Activated CD4-positive, alpha-beta T cell treated with anti-CD3 and anti-CD28 coated beads, Interleukin-2, Interleukin-4, amounts not matched to agents 100 ng/mL and 50 ng/mL, durations not matched to agents 16 hours and 8 hours (primary cell): Measurements from ENCODE around the gene SPOCK1.

Source experiments
- DNase-seq: peaks from one replicate; pipeline ENCODE4 v3.0.0-alpha.2; 2020; ENCODE audit warnings: low spot score

SPOCK1 gene

GRCh38 chr5:137099651-137100050 is 399.5 kb downstream of the SPOCK1 start:
- DNase-seq, result no peak

DNA sequence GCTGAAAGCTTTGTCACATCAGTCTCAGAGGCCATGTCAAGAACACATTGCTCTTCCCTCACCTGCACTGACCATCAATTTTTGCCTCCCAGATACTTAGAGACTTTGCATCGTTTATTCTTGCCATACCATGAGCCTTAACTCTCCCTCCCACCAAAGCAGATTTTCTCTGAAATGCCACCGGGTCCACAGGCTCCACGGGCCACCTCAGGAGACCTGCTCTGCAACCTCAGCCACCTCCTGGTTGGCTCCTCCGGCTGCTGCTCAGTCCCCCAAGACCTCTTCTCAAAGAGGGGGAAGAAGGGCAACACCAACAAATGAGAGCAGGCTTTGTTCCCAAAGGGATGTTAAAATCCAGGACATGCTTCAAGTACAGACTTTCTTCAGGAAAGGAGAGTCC is 400.5 kb downstream of the SPOCK1 start:
- no peak for DNase-seq

GRCh38 chr5:137098238-137098637 is 400.9 kb downstream of the SPOCK1 start:
- no peak for DNase-seq

DNA sequence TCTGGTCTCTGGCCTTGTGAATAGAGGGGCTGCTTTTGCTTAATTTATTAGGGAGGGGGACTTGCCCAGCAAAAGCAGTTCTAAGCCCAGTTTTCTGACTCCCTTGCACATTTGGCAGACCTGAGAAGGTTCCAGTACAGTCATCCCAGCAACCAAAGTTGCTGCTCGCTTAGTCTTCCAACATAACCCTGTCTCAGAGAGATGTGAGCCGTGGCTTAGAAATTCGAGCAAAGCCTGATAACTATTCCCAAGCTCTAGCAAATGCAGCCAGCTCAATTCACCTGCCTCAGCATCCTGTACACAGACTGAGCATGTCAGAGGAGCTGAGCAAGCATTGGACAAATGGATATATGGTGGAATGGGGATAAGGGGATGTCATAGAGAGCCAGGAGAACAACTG is 401.9 kb downstream of the SPOCK1 start:
- no peak for DNase-seq

DNA sequence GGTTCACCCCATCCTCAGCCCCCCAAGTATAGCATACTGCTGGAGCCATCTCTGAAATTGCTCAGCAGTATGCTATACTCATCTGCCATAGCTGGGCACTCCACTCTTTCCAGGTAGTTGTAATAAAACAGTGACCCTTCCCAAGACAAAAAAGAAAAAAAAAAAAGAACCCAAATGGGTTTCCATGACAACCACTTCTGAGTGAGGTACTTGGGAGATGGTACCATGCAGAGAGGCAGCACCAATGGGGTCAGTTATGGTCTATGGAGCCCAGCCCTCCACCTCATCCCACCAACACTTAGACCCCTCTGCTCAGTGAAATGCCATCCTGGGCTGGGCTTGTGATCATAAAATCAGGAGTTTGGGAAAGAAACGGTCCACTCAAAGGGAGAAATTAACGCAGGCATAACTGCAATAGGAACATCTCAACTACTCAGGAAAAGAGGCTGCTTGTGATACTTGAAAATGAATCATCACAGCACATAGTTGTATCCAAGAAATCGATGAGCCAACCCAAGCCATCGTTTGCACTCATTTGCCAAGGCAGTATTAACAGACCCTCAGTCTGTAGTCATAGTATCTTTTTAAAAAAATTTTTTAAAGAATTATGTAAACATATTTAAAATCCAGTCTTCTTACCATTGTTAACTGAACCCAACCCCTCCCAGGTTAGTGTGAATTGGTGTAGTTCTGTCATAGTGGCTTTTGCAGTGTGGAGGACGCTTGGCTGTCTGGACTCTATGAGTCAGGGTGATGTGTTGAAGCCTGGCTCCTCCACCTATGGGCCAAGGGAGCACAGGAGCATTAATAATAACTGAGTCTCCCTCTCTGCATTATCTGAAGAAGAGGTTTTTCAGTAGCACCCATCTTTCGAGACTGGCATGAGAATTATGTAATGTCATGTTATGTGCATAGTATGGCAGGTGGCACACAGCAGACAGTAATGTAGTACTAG is 402.7 kb downstream of the SPOCK1 start:
- DNase-seq, result no peak

DNA sequence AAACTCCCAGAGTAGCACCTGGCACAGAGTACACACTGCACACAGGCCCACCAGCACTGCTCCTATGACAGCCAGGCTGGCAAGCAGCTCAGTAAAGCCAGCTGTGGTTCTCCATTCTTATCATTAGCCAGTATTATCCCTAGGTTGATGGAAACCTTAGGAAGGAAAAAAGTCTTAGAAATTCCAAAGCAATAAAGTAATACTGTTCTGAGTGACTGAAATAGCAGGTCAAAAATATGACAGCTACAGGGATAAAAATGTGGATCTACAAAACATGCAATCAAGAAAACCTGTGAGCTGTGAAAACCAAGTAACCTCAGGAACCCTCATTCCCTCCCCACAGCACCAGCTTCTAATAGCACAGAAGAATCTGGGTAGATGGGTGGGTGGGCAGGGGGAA is 403.5 kb downstream of the SPOCK1 start:
- DNase-seq, result no peak

DNA sequence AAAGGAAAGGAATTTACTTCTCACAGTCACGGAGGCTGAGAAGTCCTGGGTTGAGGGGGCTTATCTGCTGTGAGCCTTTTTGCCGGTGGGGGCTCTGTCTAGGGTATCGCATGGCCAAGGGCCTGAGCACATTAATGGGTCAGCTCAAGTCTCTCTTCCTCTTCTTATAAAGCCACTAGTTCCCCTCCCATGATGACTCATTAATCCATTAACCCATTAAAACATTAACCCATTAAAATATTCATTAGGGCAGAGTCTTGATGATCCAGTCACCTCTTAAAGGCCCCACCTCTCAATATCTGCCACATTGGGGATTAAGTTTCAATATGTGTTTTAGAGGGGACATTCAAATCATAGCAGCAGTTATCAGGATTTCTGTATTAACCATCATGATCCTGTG is 406.3 kb downstream of the SPOCK1 start:
- no peak for DNase-seq

GRCh38 chr5:137091472-137091871 is 407.7 kb downstream of the SPOCK1 start:
- DNase-seq, result no peak

DNA sequence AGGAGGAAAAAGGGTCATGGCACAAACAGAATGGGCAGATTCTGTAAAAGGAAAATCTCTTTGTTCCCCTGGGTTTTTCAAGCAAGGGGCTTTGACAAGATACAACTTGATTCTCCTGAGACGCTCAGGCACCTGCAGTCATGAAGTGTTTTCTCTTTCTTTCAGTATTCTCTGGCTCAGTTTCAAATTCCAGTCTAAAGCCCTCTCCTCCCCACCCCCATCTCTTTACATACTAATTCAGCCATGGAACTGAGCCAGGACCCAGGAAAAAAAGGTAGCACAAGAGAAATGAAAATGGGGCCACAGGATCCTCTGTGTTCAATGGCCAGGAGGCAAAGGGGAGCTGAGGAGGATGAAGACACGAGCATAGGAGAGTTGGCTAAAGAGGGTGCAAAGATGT is 408.4 kb downstream of the SPOCK1 start:
- DNase-seq, result no peak

DNA sequence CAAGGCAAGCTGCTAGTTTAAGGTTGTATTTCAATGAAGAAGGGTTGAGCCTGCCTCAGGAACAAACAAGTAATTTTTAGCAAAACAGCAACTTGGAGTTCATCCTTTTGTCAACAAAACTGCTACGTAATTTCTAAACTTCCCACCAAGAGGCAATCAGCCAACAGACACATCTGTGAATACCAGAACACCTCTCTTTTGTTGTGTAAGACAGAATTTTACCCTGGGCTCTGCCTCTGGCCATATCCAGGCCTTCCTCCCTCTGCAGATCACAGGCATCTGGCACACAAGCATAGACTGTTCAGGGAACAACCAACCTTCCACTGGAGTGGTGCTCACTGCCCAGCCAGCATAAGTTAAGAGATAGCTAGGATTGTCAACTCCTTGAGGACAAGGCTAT is 409.0 kb downstream of the SPOCK1 start:
- DNase-seq, result no peak

GRCh38 chr5:137088175-137088574 is 411.0 kb downstream of the SPOCK1 start:
- DNase-seq, result no peak

DNA sequence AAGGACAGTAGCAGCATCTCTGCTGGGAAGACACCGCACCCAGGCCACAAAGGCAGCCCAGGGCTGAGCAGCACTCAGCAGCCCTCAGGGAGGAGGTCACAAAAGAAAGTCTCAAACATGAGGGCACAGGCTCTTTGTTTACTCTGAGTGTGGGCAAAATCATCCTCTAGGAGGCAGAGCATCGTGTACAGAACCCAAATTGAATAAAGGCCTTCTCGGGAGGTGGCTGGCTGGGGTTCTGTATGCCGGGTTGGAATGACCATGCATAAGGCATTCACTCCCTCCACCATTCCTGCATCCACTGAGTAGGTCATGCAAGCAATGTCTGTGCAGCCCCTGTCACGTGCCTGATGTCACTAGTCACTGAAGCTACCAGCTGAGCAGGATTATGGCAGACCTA is 412.8 kb downstream of the SPOCK1 start:
- no peak for DNase-seq

- DNase-seq, result no peak
Measured at GRCh38 chr5:137085206-137085605, 413.9 kb downstream of the SPOCK1 start.

DNA sequence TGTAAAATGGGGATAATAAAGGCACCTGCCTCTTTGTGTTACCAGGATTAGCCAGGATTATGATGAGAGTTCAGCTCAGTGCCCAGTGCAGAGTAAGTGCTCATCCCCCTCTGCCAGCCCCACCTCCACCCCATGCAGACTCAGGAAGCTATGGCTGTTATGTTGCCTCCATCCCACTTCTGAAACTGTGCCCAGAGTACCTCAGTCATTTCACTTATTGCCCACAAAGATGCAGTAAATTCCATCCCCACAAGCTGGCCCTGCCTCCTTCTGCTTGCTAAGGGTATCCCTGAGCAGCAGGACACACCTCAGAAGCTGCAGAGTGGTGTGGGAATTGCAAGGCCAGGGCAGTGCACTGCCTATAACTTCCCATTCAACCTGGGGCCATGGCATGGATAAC is 415.1 kb downstream of the SPOCK1 start:
- DNase-seq, result no peak

GRCh38 chr5:137082951-137083350 is 416.2 kb downstream of the SPOCK1 start:
- DNase-seq, result no peak

GRCh38 chr5:137078171-137078665 is 420.9 kb downstream of the SPOCK1 start:
- DNase-seq, result no peak

DNA sequence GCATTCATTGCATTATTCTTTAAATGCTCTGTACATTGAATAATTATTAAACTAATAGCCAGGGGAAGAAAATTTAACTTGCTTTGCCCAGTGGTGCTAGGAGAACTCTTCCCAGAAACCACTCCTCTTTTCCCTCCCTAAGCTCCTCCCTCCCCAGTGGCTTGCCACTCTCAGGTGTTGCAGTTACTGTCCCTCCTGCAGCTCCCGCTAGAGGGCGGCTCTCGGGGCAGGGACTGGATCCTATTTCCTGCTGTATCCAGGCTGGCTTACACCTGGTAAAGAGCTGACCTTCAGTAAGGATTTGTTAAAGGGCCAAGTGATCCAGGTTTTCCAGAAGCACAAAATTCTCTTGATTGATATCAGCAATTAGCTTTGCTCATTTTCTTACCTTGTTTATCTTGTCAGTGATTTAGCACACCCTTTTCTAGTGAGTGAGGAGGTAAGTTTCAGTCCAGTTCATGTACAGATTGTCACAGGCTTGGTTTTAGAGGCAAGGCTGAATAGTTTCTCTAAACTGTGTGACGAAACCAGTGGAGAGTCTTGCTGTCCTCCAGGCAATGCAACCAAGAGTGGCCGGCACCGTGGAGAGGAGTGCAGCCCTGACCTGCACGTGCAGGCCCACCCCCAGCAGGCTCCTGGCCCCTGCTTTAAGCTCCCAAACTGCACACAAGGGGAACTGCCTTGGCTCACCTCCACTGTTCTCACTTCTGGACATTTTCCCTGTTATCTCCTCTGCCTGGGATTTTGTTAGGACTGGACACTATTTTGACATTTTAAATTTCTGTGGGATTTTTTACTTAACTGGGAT is 423.8 kb downstream of the SPOCK1 start:
- peak; percentile 27 for DNase-seq

GRCh38 chr5:137073189-137073588 is 425.9 kb downstream of the SPOCK1 start:
- DNase-seq, result no peak

- DNase-seq, result no peak
Measured at GRCh38 chr5:137072361-137073115, 426.6 kb downstream of the SPOCK1 start.

GRCh38 chr5:137071931-137072330 is 427.2 kb downstream of the SPOCK1 start:
- no peak for DNase-seq

- DNase-seq, result no peak
Measured at GRCh38 chr5:137071526-137071925, 427.6 kb downstream of the SPOCK1 start.

DNA sequence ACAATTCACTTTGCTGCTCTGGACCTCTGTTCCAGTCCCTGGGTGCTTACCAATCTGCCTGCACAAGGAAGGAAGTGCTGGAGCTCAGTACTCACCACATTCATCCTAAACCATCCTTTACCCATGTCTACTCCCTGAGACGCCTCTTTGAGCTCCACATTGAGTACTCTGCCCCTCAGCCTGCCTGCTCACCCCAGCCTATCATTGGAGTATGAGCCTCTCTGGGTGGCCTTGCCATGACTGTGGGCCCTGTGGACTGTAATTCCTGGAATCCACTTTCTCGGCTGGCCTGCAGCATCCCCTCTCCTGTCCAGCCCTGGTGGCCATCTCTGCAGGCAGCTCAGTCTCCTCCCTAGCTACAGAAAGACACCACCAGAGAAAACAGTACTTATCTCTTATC is 428.6 kb downstream of the SPOCK1 start:
- DNase-seq, result no peak
